ENCODE data around the gene PRLR. TPM values are rescaled to one million over a fixed set of nuclear protein-coding genes. Genes with fewer than 3 reads are reported as not detected.
"Not testable (repeated sequence)": the region's sequence is repeated elsewhere in the genome, so short reads cannot be mapped to it uniquely, and the experiment has no call there.

PRLR gene
- total RNA-seq, 6 experiments from 2014 or later: 7.4 to 26.8 (median 15.1) TPM

GRCh38 chr5:35120715-35121114 lies 109.6 kb downstream of the PRLR start:
- WGBS (ENCODE audit: insufficient coverage, low coverage, low lambda C conversion rate, missing lambda C conversion rate): 30% methylated on average over 1 of the region's 1 CpG
- Histone ChIP-seq H3K4me3 (no peak overlapping the region), H3K9me3 (no peaks in the 10 kb centered on the region), H3K36me3 (no peaks in the 10 kb centered on the region), H3K27ac (no peak overlapping the region), H3K4me1 (peaks cover 0 to 27% (median 13%) of the 10 kb centered on the region in 4 donors), H3K27me3 (no peaks in the 10 kb centered on the region)
- intact Hi-C loops (cut with DNase I): no loop called here
- TF ChIP-seq CTCF (IDR thresholded peaks at IDR 0.05) (no peak), POLR2A (IDR thresholded peaks at IDR 0.05) (no peak)
- DNase-seq (no peak), ATAC-seq (no peak)

DNA sequence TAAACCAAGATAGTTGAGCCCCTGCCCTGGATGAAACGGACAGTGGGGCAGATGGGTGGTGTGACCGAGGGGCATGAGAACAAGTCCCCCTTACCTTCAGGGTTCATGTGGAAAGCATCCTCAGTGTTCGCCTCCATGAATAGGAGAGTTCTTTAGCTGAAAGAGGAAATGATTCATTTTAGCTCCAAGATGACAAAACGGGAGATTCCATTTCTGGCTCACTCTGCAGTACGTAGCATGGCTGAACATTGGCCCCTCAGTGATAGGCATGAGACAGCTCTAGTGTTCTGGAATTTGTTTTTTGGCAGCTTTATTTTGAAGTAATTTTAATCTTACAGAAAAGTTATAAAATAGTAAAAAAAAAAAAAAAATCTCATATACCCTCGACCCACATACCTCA lies 112.3 kb downstream of the PRLR start:
- Histone ChIP-seq H3K4me3 (no peak overlapping the region), H3K36me3 (no peaks in the 10 kb centered on the region), H3K9me3 (no peaks in the 10 kb centered on the region), H3K27ac (no peak overlapping the region), H3K4me1 (peaks cover 0 to 17% (median 4%) of the 10 kb centered on the region in 4 donors), H3K27me3 (no peaks in the 10 kb centered on the region)
- ATAC-seq: no peak
- 73% methylated on average over 5 of the region's 6 CpGs for WGBS (ENCODE audit: insufficient coverage, low coverage, low lambda C conversion rate, missing lambda C conversion rate)
- no peak for TF ChIP-seq POLR2A (IDR thresholded peaks at IDR 0.05)
- no peak for TF ChIP-seq CTCF (IDR thresholded peaks at IDR 0.05)
- no peak for DNase-seq
- intact Hi-C loops (cut with DNase I): no loop called here

- no peaks in the 10 kb centered on the region for H3K36me3 ChIP-seq
- peaks cover 0 to 7% (median 0%) of the 10 kb centered on the region in 4 donors for H3K4me1 ChIP-seq
- DNase-seq: no peak
Measured at GRCh38 chr5:35115920-35116319, 114.4 kb downstream of the PRLR start.

DNA sequence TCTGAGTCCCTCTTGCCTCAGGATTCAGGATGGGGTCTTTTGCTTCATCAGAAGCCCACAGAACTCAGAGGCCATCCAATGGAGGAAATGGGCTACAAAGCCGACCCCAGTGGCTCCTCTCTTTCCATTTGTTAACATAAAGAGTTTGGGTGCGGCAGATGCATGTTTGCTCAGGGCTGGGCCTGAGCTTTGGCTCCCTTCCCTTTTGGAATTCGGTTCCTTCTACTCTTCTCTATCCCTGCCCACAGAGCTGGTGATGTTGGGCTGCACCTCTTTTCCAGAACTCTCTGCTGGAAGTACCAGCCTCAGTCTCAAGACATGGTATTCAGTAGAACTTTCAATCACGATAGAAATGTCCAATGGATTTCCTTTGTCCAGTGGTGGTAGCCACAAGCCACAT lies 115.6 kb downstream of the PRLR start:
- ATAC-seq (no peak), DNase-seq (no peak)
- H3K27me3 ChIP-seq: no peaks in the 10 kb centered on the region
- no peak overlapping the region for H3K27ac ChIP-seq
- TF ChIP-seq CTCF (IDR thresholded peaks at IDR 0.05) (no peak), POLR2A (IDR thresholded peaks at IDR 0.05) (no peak)
- intact Hi-C loops (cut with DNase I): no loop called here
- H3K36me3 ChIP-seq: no peaks in the 10 kb centered on the region
- WGBS (ENCODE audit: insufficient coverage, low coverage, low lambda C conversion rate, missing lambda C conversion rate): 82% methylated on average over 3 of the region's 4 CpGs
- peaks cover 0 to 7% (median 0%) of the 10 kb centered on the region in 4 donors for H3K4me1 ChIP-seq
- H3K9me3 ChIP-seq: no peaks in the 10 kb centered on the region
- no peak overlapping the region for H3K4me3 ChIP-seq

More at GRCh38 chr5:35115920-35116319, 114.4 kb downstream of the PRLR start:
- peak in 2 of 4 donors; percentile 44 to 52 for ATAC-seq
- H3K27me3 ChIP-seq: no peaks in the 10 kb centered on the region
- TF ChIP-seq POLR2A (IDR thresholded peaks at IDR 0.05) (no peak), CTCF (IDR thresholded peaks at IDR 0.05) (no peak)
- no peak overlapping the region for H3K27ac ChIP-seq
- no peak overlapping the region for H3K4me3 ChIP-seq
- H3K9me3 ChIP-seq: no peaks in the 10 kb centered on the region
- intact Hi-C loops (cut with DNase I): no loop called here

DNA sequence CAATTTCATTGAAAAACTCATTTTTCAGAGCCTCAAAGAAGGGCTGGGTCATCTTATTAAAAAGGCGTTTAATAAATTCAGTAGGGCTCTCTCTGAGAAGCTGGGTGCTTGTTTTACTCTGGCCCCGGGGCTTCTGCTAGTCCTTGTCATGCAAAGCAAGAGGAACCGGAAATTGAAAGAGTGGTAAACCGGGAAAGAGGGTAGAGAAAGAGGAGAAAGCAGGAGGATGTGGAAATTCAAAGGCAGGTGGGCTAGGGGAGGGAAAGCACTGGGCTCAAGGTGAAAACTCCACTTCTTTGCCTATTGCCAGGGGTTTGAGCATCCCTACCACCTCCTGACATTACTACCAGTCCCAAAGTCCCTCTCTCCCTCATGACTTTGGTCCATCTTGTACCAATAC lies 118.0 kb downstream of the PRLR start:
- intact Hi-C loops (cut with DNase I): no loop called here
- WGBS (ENCODE audit: insufficient coverage, low coverage, low lambda C conversion rate, missing lambda C conversion rate): 58% methylated on average over 4 of the region's 4 CpGs

DNA sequence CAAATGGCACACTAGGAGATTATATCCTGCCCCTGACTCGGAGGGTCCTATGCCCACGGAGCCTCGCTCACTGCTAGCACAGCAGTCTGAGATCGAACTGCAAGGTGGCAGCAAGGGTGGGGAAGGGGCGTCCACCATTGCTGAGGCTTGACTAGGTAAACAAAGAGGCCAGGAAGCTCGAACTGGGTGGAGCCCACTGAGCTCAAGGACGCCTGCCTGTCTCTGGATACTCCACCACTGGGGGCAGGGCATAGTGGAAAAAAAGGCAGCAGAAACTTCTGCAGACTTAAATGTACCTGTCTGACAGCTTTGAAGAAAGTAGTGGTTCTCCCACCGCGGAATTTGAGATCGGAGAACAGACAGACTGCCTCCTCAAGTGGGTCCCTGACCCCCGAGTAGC lies 125.7 kb downstream of the PRLR start:
- H3K36me3 ChIP-seq; H3K4me3 ChIP-seq; ATAC-seq; H3K9me3 ChIP-seq; H3K4me1 ChIP-seq; DNase-seq; H3K27ac ChIP-seq; intact Hi-C loops (cut with DNase I); H3K27me3 ChIP-seq: not testable (repeated sequence)
- no CpG with 5 or more reads among the region's 11 CpGs for WGBS (ENCODE audit: insufficient coverage, low coverage, low lambda C conversion rate, missing lambda C conversion rate)

More for the DNA sequence above, 118.0 kb downstream of the PRLR start:
- no peak for ATAC-seq
- Histone ChIP-seq H3K4me1 (peaks cover 0 to 7% (median 0%) of the 10 kb centered on the region in 4 donors), H3K9me3 (no peaks in the 10 kb centered on the region), H3K4me3 (no peak overlapping the region), H3K36me3 (no peaks in the 10 kb centered on the region), H3K27me3 (no peaks in the 10 kb centered on the region), H3K27ac (no peak overlapping the region)
- no peak for TF ChIP-seq CTCF (IDR thresholded peaks at IDR 0.05)
- TF ChIP-seq POLR2A (IDR thresholded peaks at IDR 0.05): no peak
- DNase-seq: no peak

All from right lobe of liver (tissue), 6 donors.